Endothelial cell of umbilical vein (primary cell): Measurements from ENCODE around the gene NSG2. TPM values are rescaled to one million over a fixed set of nuclear protein-coding genes. Genes with fewer than 3 reads are reported as not detected.

ENCODE experiments used
- BruUV-seq: library from RNA; stranded (reverse); fragments of 400-500 nt; replicated peaks from 2 replicates; lab custom pipeline; 2021; lab: Mats Ljungman, UMichigan
- CTCF ChIA-PET: fragments of 300-600, 350-600 bp; sonication (Branson Sonifier 250); formaldehyde crosslinking; loops from one replicate; lab custom pipeline; 2021; ENCODE audit warnings: antibody characterized with exemption, inconsistent platforms; lab: Charles Lee
- POLR2A ChIA-PET: fragments of 300-600, 350-600 bp; sonication (Branson Sonifier 250); formaldehyde crosslinking; loops from one replicate; lab custom pipeline; 2021; ENCODE audit warnings: antibody characterized with exemption, inconsistent platforms; lab: Charles Lee
- DNase-seq: peaks from one replicate; pipeline ENCODE4 v3.0.0-alpha.2; 2011; ENCODE audit warnings: low read depth, low spot score
- FAIRE-seq: peaks from 2 replicates; lab custom pipeline; 2011; peaks lifted over from hg19 to GRCh38; lab: Jason Lieb, UNC
- H2AFZ ChIP-seq: 2 replicates; pipeline ENCODE4 v1.6.0; 2012; ENCODE audit warnings: low read depth, low read length, control low read depth, inconsistent platforms
- H3K27ac ChIP-seq: 2 replicates; pipeline ENCODE4 v1.5.1; 2011; ENCODE audit warnings: low read depth, mild to moderate bottlenecking, control low read depth, low read length, moderate library complexity; ENCODE audit not compliant: insufficient read depth
- H3K27me3 ChIP-seq, 2 experiments: 2 replicates each; pipeline versions ENCODE4 v1.6.0 to v1.6.1; 2011; ENCODE audit warnings: low read length in 2 of 2, mixed read lengths in 1 of 2; ENCODE audit not compliant: control insufficient read depth in 2 of 2, insufficient read depth in 2 of 2
- H3K36me3 ChIP-seq, 2 experiments: 2 replicates in 1 of 2; 3 replicates in 1 of 2; pipeline ENCODE4 v1.5.1; 2011; ENCODE audit warnings: low read length in 2 of 2, mild to moderate bottlenecking in 1 of 2, moderate library complexity in 1 of 2; ENCODE audit not compliant: control insufficient read depth in 2 of 2, insufficient read depth in 2 of 2; ENCODE audit errors: extremely low read depth in 1 of 2
- H3K4me1 ChIP-seq: 3 replicates; pipeline ENCODE4 v1.5.1; 2011; ENCODE audit warnings: mild to moderate bottlenecking, low read length; ENCODE audit not compliant: control insufficient read depth, insufficient read depth; ENCODE audit errors: extremely low read depth
- H3K4me2 ChIP-seq: 2 replicates; pipeline ENCODE4 v1.6.1; 2011; ENCODE audit warnings: low read length, control low read depth, mixed read lengths; ENCODE audit not compliant: insufficient read depth
- H3K4me3 ChIP-seq, 3 experiments: fragments of 200-600 bp in 1 of 3; sonication (generic), shearing (Covaris generic) in 1 of 3; replicated peaks in 1 of 3; 2 replicates each; pipeline ENCODE4 v1.5.1; 2011 to 2016; ENCODE audit warnings: control low read depth in 3 of 3, low read length in 3 of 3, mild to moderate bottlenecking in 2 of 3, inconsistent platforms in 1 of 3, low read depth in 1 of 3, moderate library complexity in 1 of 3; ENCODE audit not compliant: insufficient read depth in 1 of 3
- H3K79me2 ChIP-seq: 2 replicates; pipeline ENCODE4 v1.6.0; 2012; ENCODE audit warnings: low read length, inconsistent platforms; ENCODE audit not compliant: control insufficient read depth, insufficient read depth
- H3K9ac ChIP-seq: replicated peaks from 2 replicates; pipeline ENCODE3; 2011; ENCODE audit warnings: low read length, control low read depth; ENCODE audit not compliant: insufficient read depth; ENCODE audit errors: extremely low read depth
- H3K9me1 ChIP-seq: replicated peaks from 3 replicates; pipeline ENCODE4 v1.6.0; 2011; ENCODE audit warnings: mild to moderate bottlenecking, low read length; ENCODE audit not compliant: control insufficient read depth, insufficient read depth; ENCODE audit errors: extremely low read depth
- H3K9me3 ChIP-seq: replicated peaks from 2 replicates; pipeline ENCODE4 v1.5.1; 2012; ENCODE audit warnings: low read length, inconsistent platforms; ENCODE audit not compliant: control insufficient read depth, insufficient read depth
- H4K20me1 ChIP-seq: replicated peaks from 2 replicates; pipeline ENCODE3; 2011; ENCODE audit warnings: mild to moderate bottlenecking, low read length; ENCODE audit not compliant: control insufficient read depth, insufficient read depth; ENCODE audit errors: extremely low read depth
- CTCF ChIP-seq, 2 donors: IDR thresholded peaks; 1 replicate in 1 of 2; 2 replicates in 1 of 2; pipeline ENCODE4 v1.5.1; 2011; ENCODE audit warnings: low read length in 2 of 2, mild to moderate bottlenecking in 2 of 2, moderate library complexity in 2 of 2, control low read depth in 1 of 2, inconsistent platforms in 1 of 2, low read depth in 1 of 2; ENCODE audit not compliant: insufficient read depth in 1 of 2; ENCODE audit errors: extremely low read depth in 1 of 2
- EZH2 ChIP-seq: IDR thresholded peaks from 2 replicates; pipeline ENCODE4 v1.6.1; 2012; ENCODE audit warnings: borderline replicate concordance, low read depth, mild to moderate bottlenecking, moderate library complexity, low read length, inconsistent platforms; ENCODE audit not compliant: severe bottlenecking
- FOS ChIP-seq: IDR thresholded peaks from 2 replicates; pipeline ENCODE4 v1.6.1; 2011; ENCODE audit warnings: mild to moderate bottlenecking, low read length, moderate library complexity, borderline replicate concordance; ENCODE audit not compliant: insufficient read depth
- GATA2 ChIP-seq: IDR thresholded peaks from 2 replicates; pipeline ENCODE4 v1.7.0; 2011; ENCODE audit warnings: low read depth, mild to moderate bottlenecking, moderate library complexity, mixed read lengths, low read length; ENCODE audit not compliant: insufficient read length, insufficient read depth
- JUN ChIP-seq: IDR thresholded peaks from 2 replicates; pipeline ENCODE4 v1.6.1; 2011; ENCODE audit warnings: borderline replicate concordance, low read depth; ENCODE audit not compliant: insufficient read length, insufficient read depth
- MAX ChIP-seq: IDR thresholded peaks from 2 replicates; pipeline ENCODE4 v1.6.1; 2011; ENCODE audit not compliant: insufficient read depth, insufficient read length
- MYC ChIP-seq: IDR thresholded peaks from one replicate; pipeline ENCODE4 v1.6.1; 2011; ENCODE audit warnings: mild to moderate bottlenecking, low read depth, low read length
- POLR2A ChIP-seq: IDR thresholded peaks from 2 replicates; pipeline ENCODE4 v1.6.1; 2012; ENCODE audit warnings: low read depth, mild to moderate bottlenecking, control low read depth, low read length
- POLR2AphosphoS5 ChIP-seq: IDR thresholded peaks from 2 replicates; pipeline ENCODE4 v1.6.1; 2012; ENCODE audit warnings: low read depth, mild to moderate bottlenecking, control low read depth, low read length, moderate library complexity; ENCODE audit not compliant: insufficient read depth
- dilution Hi-C: fragments of 300-500 bp; cut with MboI; formaldehyde crosslinking; loops from one replicate; pipeline ENCODE4 v1.15.0; 2019; ENCODE audit warnings: low sequenced_read_pairs; ENCODE audit not compliant: extremely low pct_ligation_motif_present
- intact Hi-C: fragments of 100-400 bp; cut with micrococcal nuclease; formaldehyde crosslinking; loops from one replicate; pipeline ENCODE4 v1.10.0; 2022
- polyA plus RNA-seq, 4 experiments: library from polyadenylated mRNA; depleted of rRNA in 3 of 4; stranded (reverse) in 3 of 4; unstranded in 1 of 4; fragments of >200 nt; gene quantifications; 2 replicates each; pipeline versions ENCODE4 v1.2.1 to v1.2.3, GENCODE V29; 2011 to 2012; ENCODE audit warnings: missing spikeins in 1 of 4
- total RNA-seq: library from RNA; stranded (reverse); gene quantifications from 2 replicates; pipeline ENCODE4 v1.2.3, GENCODE V29; 2021

Gene NSG2
- total and polyA plus RNA-seq, 2 donors (not counting 3 experiments of a cell fraction or from before 2014, with no cell fraction given) = not detected

GRCh38 chr5:174059247-174059646 is 13.7 kb downstream of the NSG2 start:
- Histone ChIP-seq H3K27ac (no peak overlapping the region), H2AFZ (no peak overlapping the region), H3K9me1 (no peaks in the 10 kb centered on the region), H3K79me2 (no peaks in the 10 kb centered on the region), H3K36me3 (no peaks in the 10 kb centered on the region), H3K4me3 (no peak overlapping the region), H3K9ac (no peak overlapping the region), H3K4me2 (no peak overlapping the region), H3K4me1 (no peaks in the 10 kb centered on the region), H4K20me1 (no peaks in the 10 kb centered on the region), H3K27me3 (no peaks in the 10 kb centered on the region), H3K9me3 (no peaks in the 10 kb centered on the region)
- no peak for TF ChIP-seq JUN
- no peak for TF ChIP-seq FOS
- no peak for TF ChIP-seq POLR2AphosphoS5
- no peak for TF ChIP-seq GATA2
- no peak for TF ChIP-seq POLR2A
- CTCF ChIA-PET = no interaction called here
- POLR2A ChIA-PET = no interaction called here
- dilution Hi-C loops (no loop called here), intact Hi-C loops (no loop called here)
- no TSS peak for BruUV-seq
- FAIRE-seq = no peak
- no peak for DNase-seq

- no peaks in the 10 kb centered on the region for H3K9me3 ChIP-seq
- H2AFZ ChIP-seq = no peak overlapping the region
- no peak for FAIRE-seq
- H4K20me1 ChIP-seq = no peaks in the 10 kb centered on the region
- CTCF ChIA-PET = no interaction called here
- H3K4me1 ChIP-seq = no peaks in the 10 kb centered on the region
- no peak for DNase-seq
- POLR2A ChIA-PET = no interaction called here
- H3K79me2 ChIP-seq = no peaks in the 10 kb centered on the region
- H3K4me2 ChIP-seq = no peak overlapping the region
- no peaks in the 10 kb centered on the region for H3K9me1 ChIP-seq
- TF ChIP-seq CTCF (IDR thresholded peaks at IDR 0.05; ENCODE audit: extremely low read depth in 1 of 2, insufficient read depth in 1 of 2, low read depth in 1 of 2, low read length in 2 of 2) = no peak
- no peak for TF ChIP-seq MYC
- TF ChIP-seq JUN = no peak
- TF ChIP-seq FOS = no peak
- no peak for TF ChIP-seq POLR2AphosphoS5
- no peak for TF ChIP-seq EZH2
- TF ChIP-seq GATA2 = no peak
- no peak for TF ChIP-seq MAX
- no peak for TF ChIP-seq POLR2A
- H3K27ac ChIP-seq = no peak overlapping the region
- H3K9ac ChIP-seq = no peak overlapping the region
- BruUV-seq = no TSS peak
- H3K36me3 ChIP-seq = no peaks in the 10 kb centered on the region
- no peak overlapping the region for H3K4me3 ChIP-seq
- dilution Hi-C loops = no loop called here
- no peaks in the 10 kb centered on the region for H3K27me3 ChIP-seq
- intact Hi-C loops = no loop called here
Measured at GRCh38 chr5:174063082-174063756, 17.7 kb downstream of the NSG2 start.
